GM12878 (cell line): Measurements from ENCODE around the gene ANO10. TPM values are rescaled to one million over a fixed set of nuclear protein-coding genes. Genes with fewer than 3 reads are reported as not detected.

Experiments used
- ATAC-seq: fragments of 200-7000 bp; cut with Tn5 transposase; 3 replicates; pipeline ENCODE4 v1.9.1; 2020; ENCODE audit warnings: mild to moderate bottlenecking, moderate library complexity
- BruUV-seq: library from RNA; stranded (reverse); fragments of 400-500 nt; replicated peaks from 2 replicates; lab custom pipeline; 2021; lab: Mats Ljungman, UMichigan
- CTCF ChIA-PET: fragments of 300-600 bp; sonication (Branson Sonifier 250); formaldehyde crosslinking; extraction: SDS; loops from one replicate; lab custom pipeline; 2021; ENCODE audit warnings: inconsistent platforms; lab: Yijun Ruan, JAX
- POLR2A ChIA-PET: fragments of 350-600 bp; formaldehyde crosslinking; extraction: SDS; loops from one replicate; lab custom pipeline; 2021; ENCODE audit warnings: inconsistent platforms; lab: Charles Lee
- RAD21 ChIA-PET: fragments of 300-600 bp; sonication (Branson Sonifier 250); formaldehyde crosslinking; loops from one replicate; lab custom pipeline; 2023; ENCODE audit warnings: antibody characterized with exemption; ENCODE audit not compliant: unreplicated experiment; lab: Charles Lee
- SMC1A ChIA-PET: fragments of 300-600 bp; sonication (Branson Sonifier 250); formaldehyde crosslinking; loops from one replicate; lab custom pipeline; 2023; ENCODE audit not compliant: unreplicated experiment, uncharacterized antibody; lab: Charles Lee
- DNase-seq: peaks from one replicate; pipeline ENCODE4 v3.0.0-alpha.2; 2011; ENCODE audit warnings: low read depth, low spot score
- FAIRE-seq: peaks from 3 replicates; lab custom pipeline; 2011; peaks lifted over from hg19 to GRCh38; lab: Jason Lieb, UNC
- H2AFZ ChIP-seq: 2 replicates; pipeline ENCODE4 v1.6.0; 2011; ENCODE audit warnings: low read depth, low read length, control low read depth; ENCODE audit not compliant: control insufficient read depth
- H3K27ac ChIP-seq: 2 replicates; pipeline ENCODE4 v1.5.1; 2011; ENCODE audit warnings: control low read depth; ENCODE audit not compliant: control insufficient read depth, insufficient read depth
- H3K27me3 ChIP-seq, 2 experiments: replicated peaks in 1 of 2; 2 replicates each; pipeline versions ENCODE4 v1.6.0 to v1.6.1; 2011; ENCODE audit warnings: low read length in 1 of 2; ENCODE audit not compliant: control insufficient read depth in 2 of 2, insufficient read depth in 2 of 2
- H3K36me3 ChIP-seq, 2 experiments: 2 replicates each; pipeline ENCODE4 v1.5.1; 2011; ENCODE audit warnings: low read length in 1 of 2; ENCODE audit not compliant: control insufficient read depth in 2 of 2, insufficient read depth in 2 of 2
- H3K4me1 ChIP-seq: 2 replicates; pipeline ENCODE4 v1.6.1; 2011; ENCODE audit warnings: mild to moderate bottlenecking, low read length, moderate library complexity, mixed read lengths; ENCODE audit not compliant: control insufficient read depth, insufficient read depth
- H3K4me2 ChIP-seq: 2 replicates; pipeline ENCODE4 v1.6.0; 2011; ENCODE audit warnings: control low read depth; ENCODE audit not compliant: control insufficient read depth, insufficient read depth
- H3K4me3 ChIP-seq: fragments of 200-600 bp; sonication (generic); 2 replicates; pipeline ENCODE4 v1.5.1; 2016
- H3K79me2 ChIP-seq: 2 replicates; pipeline ENCODE4 v1.6.0; 2011; ENCODE audit warnings: low read length; ENCODE audit not compliant: control insufficient read depth, insufficient read depth
- H3K9ac ChIP-seq: 2 replicates; pipeline ENCODE4 v1.8.0; 2011; ENCODE audit warnings: low read length, control low read depth, mixed read lengths; ENCODE audit not compliant: control insufficient read depth, insufficient read depth
- H3K9me3 ChIP-seq: replicated peaks from 3 replicates; pipeline ENCODE4 v1.5.1; 2011; ENCODE audit warnings: mild to moderate bottlenecking, low read length; ENCODE audit not compliant: control insufficient read depth, insufficient read depth
- H4K20me1 ChIP-seq: 2 replicates; pipeline ENCODE4 v1.6.0; 2011; ENCODE audit not compliant: control insufficient read depth, insufficient read depth
- EGR1 ChIP-seq, 2 experiments: IDR thresholded peaks; 1 replicate in 1 of 2; 2 replicates in 1 of 2; pipeline ENCODE4 v1.6.1; 2011 to 2012; ENCODE audit warnings: low read depth in 2 of 2, low read length in 2 of 2, borderline replicate concordance in 1 of 2, mild to moderate bottlenecking in 1 of 2, moderate library complexity in 1 of 2
- IKZF1 ChIP-seq: fragments of 450-650 bp; conservative IDR thresholded peaks from 2 replicates; pipeline ENCODE4 v1.6.1; 2017; ENCODE audit warnings: antibody characterized with exemption, mild to moderate bottlenecking
- NFYB ChIP-seq: IDR thresholded peaks from 2 replicates; pipeline ENCODE4 v1.6.1; 2011; ENCODE audit warnings: low read depth, mild to moderate bottlenecking, low read length, improper control_type of control experiment, moderate library complexity; ENCODE audit not compliant: insufficient read depth
- PML ChIP-seq: IDR thresholded peaks from 2 replicates; pipeline ENCODE4 v1.6.1; 2012; ENCODE audit warnings: low read length, inconsistent platforms
- POLR2AphosphoS5 ChIP-seq: IDR thresholded peaks from 2 replicates; pipeline ENCODE4 v1.6.1; 2011; ENCODE audit warnings: mild to moderate bottlenecking, low read length, inconsistent platforms
- TCF3 ChIP-seq: IDR thresholded peaks from 2 replicates; pipeline ENCODE4 v1.6.1; 2012; ENCODE audit warnings: low read depth, mild to moderate bottlenecking, low read length, borderline replicate concordance; ENCODE audit not compliant: insufficient read depth
- WGBS: methylation state at CpG from one replicate; pipeline ENCODE4 v1.1.6; 2016; ENCODE audit warnings: low lambda C conversion rate; ENCODE audit not compliant: insufficient replicate concordance, insufficient coverage; ENCODE audit errors: missing lambda C conversion rate; 5-methylcytosine and 5-hydroxymethylcytosine counted together
- in situ Hi-C: fragments of 300-500 bp; cut with MboI; formaldehyde crosslinking; loops from 9 replicates; pipeline ENCODE4 v1.14.3; 2018; ENCODE audit warnings: mixed read lengths
- intact Hi-C: fragments of 100-400 bp; cut with micrococcal nuclease; formaldehyde crosslinking; loops from one replicate; pipeline ENCODE4 v1.14.2; 2022; ENCODE audit not compliant: unreplicated experiment
- polyA plus RNA-seq, 11 experiments: library from polyadenylated mRNA; depleted of rRNA in 4 of 11; unstranded in 6 of 11; stranded (reverse) in 5 of 11; fragments of >200 nt; fragmentation: Nextera tagmentation in 4 of 11; fragmentation: Illumina TruSeq in 1 of 11; extraction: Ambion mirVana in 4 of 11; extraction: Trizol in 1 of 11; gene quantifications; 1 replicate in 1 of 11; 2 replicates in 10 of 11; pipeline versions ENCODE4 v1.2.1 to v1.2.3, GENCODE V29; 2011 to 2016; ENCODE audit warnings: inconsistent platforms in 2 of 11, missing spikeins in 2 of 11, low read depth in 1 of 11
- total RNA-seq, 4 experiments: library from RNA; depleted of rRNA in 3 of 4; stranded (reverse); fragments of >200 nt in 3 of 4; fragmentation: Illumina TruSeq in 1 of 4; extraction: Trizol in 1 of 4; gene quantifications; 2 replicates each; pipeline versions ENCODE4 v1.2.1 to v1.2.3, GENCODE V29; 2013 to 2021
- TF ChIP-seq, protein P1 (sequence below): IDR thresholded peaks from 2 replicates; pipeline ENCODE4 v1.6.1; 2012; ENCODE audit warnings: low read length, inconsistent platforms
- TF ChIP-seq, protein P2 (sequence below): fragments of 450-650 bp; IDR thresholded peaks from 2 replicates; pipeline ENCODE4 v1.6.1; 2017; ENCODE audit warnings: mild to moderate bottlenecking, moderate library complexity

ANO10 gene
- total and polyA plus RNA-seq, 10 of the 15 experiments (the other 5 are each of a cell fraction or from before 2014, with no cell fraction given) = 0.29 to 21.9 (median 1.6) TPM

DNA sequence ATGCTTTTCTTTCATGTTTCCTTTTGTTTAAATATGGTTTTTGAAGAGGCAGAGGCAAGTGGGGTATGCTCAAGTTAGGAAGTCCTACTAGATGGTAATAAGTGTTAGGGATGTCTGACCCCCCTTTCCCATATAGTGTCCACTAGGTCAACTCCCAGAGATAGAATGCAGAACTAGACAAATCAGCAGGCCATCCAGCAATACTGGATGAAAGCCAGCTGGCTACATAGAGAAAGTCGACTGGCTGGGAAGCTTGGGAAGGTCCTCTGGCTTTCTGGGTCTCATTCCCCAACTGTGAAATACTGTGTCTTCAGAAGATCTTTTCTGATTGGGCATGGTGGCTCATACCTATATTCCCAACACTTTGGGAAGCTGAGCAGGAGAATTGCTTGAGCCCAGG, 221.6 kb downstream of the ANO10 start:
- POLR2A ChIA-PET = interaction anchor here (1.1 kb wide), 1 partner anchor 75 kb away, joined by 3 read pairs; no protein-coding TSS in a partner anchor
- CTCF ChIA-PET = interaction anchor here (1.1 kb wide), 1 partner anchor 11 kb away, joined by 3 read pairs; no protein-coding TSS in a partner anchor
- no peaks in the 10 kb centered on the region for H4K20me1 ChIP-seq
- H3K36me3 ChIP-seq = no peaks in the 10 kb centered on the region
- H3K9ac ChIP-seq = no peak overlapping the region
- FAIRE-seq (peak; percentile 13), DNase-seq (no peak), ATAC-seq (no peak)
- no peaks in the 10 kb centered on the region for H3K4me1 ChIP-seq
- SMC1A ChIA-PET = interaction anchor here (1.2 kb wide), 1 partner anchor 12 kb away, joined by 3 read pairs; no protein-coding TSS in a partner anchor
- no peak overlapping the region for H3K4me2 ChIP-seq
- intact Hi-C loops (no loop called here), in situ Hi-C loops (no loop called here)
- RAD21 ChIA-PET = no interaction called here
- no peak overlapping the region for H2AFZ ChIP-seq
- TF ChIP-seq EGR1 (IDR thresholded peaks at IDR 0.05; ENCODE audit: borderline replicate concordance in 1 of 2, low read depth in 2 of 2, low read length in 2 of 2) (no peak), POLR2AphosphoS5 (no peak), IKZF1 (no peak), NFYB (no peak), TCF3 (no peak), PML (no peak)
- TF ChIP-seq, protein P1, sequence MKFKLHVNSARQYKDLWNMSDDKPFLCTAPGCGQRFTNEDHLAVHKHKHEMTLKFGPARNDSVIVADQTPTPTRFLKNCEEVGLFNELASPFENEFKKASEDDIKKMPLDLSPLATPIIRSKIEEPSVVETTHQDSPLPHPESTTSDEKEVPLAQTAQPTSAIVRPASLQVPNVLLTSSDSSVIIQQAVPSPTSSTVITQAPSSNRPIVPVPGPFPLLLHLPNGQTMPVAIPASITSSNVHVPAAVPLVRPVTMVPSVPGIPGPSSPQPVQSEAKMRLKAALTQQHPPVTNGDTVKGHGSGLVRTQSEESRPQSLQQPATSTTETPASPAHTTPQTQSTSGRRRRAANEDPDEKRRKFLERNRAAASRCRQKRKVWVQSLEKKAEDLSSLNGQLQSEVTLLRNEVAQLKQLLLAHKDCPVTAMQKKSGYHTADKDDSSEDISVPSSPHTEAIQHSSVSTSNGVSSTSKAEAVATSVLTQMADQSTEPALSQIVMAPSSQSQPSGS = no peak
- TF ChIP-seq, protein P2, sequence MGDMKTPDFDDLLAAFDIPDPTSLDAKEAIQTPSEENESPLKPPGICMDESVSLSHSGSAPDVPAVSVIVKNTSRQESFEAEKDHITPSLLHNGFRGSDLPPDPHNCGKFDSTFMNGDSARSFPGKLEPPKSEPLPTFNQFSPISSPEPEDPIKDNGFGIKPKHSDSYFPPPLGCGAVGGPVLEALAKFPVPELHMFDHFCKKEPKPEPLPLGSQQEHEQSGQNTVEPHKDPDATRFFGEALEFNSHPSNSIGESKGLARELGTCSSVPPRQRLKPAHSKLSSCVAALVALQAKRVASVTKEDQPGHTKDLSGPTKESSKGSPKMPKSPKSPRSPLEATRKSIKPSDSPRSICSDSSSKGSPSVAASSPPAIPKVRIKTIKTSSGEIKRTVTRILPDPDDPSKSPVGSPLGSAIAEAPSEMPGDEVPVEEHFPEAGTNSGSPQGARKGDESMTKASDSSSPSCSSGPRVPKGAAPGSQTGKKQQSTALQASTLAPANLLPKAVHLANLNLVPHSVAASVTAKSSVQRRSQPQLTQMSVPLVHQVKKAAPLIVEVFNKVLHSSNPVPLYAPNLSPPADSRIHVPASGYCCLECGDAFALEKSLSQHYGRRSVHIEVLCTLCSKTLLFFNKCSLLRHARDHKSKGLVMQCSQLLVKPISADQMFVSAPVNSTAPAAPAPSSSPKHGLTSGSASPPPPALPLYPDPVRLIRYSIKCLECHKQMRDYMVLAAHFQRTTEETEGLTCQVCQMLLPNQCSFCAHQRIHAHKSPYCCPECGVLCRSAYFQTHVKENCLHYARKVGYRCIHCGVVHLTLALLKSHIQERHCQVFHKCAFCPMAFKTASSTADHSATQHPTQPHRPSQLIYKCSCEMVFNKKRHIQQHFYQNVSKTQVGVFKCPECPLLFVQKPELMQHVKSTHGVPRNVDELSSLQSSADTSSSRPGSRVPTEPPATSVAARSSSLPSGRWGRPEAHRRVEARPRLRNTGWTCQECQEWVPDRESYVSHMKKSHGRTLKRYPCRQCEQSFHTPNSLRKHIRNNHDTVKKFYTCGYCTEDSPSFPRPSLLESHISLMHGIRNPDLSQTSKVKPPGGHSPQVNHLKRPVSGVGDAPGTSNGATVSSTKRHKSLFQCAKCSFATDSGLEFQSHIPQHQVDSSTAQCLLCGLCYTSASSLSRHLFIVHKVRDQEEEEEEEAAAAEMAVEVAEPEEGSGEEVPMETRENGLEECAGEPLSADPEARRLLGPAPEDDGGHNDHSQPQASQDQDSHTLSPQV = no peak
- H3K79me2 ChIP-seq = no peaks in the 10 kb centered on the region
- no TSS peak for BruUV-seq
- WGBS = 50% methylated on average over 1 of the region's 1 CpG
- H3K9me3 ChIP-seq = no peaks in the 10 kb centered on the region
- H3K27me3 ChIP-seq = no peaks in the 10 kb centered on the region
- H3K4me3 ChIP-seq = no peak overlapping the region
- H3K27ac ChIP-seq = no peak overlapping the region
